ENCODE measurements around the gene AKNAD1.

- TF ChIP-seq CTCF (conservative IDR thresholded peaks at IDR 0.05; ENCODE audit: low read depth, low read length) (no peak), SMC3 (IDR thresholded peaks at IDR 0.05; ENCODE audit: low read depth, low read length) (no peak), RAD21 (IDR thresholded peaks at IDR 0.05; ENCODE audit: low read length) (no peak), MXI1 (IDR thresholded peaks at IDR 0.05; ENCODE audit: borderline replicate concordance, low read depth, low read length) (no peak), USF2 (IDR thresholded peaks at IDR 0.05; ENCODE audit: low read depth, low read length) (no peak), BHLHE40 (IDR thresholded peaks at IDR 0.05; ENCODE audit: low read depth, low read length) (no peak), POLR2A (IDR thresholded peaks at IDR 0.05; ENCODE audit: low read depth, low read length) (no peak)
Observed at GRCh38 chr1:108832929-108833328, 24.0 kb downstream of the AKNAD1 start.

Data from IMR-90 (cell line).